ENCODE measurements around the gene TMEM119. TPM values are rescaled to one million over a fixed set of nuclear protein-coding genes. Genes with fewer than 3 reads are reported as not detected.

Gene TMEM119
- total and polyA plus RNA-seq, 2 experiments from 2014 or later, result 54.4 to 69.7 TPM

DNA sequence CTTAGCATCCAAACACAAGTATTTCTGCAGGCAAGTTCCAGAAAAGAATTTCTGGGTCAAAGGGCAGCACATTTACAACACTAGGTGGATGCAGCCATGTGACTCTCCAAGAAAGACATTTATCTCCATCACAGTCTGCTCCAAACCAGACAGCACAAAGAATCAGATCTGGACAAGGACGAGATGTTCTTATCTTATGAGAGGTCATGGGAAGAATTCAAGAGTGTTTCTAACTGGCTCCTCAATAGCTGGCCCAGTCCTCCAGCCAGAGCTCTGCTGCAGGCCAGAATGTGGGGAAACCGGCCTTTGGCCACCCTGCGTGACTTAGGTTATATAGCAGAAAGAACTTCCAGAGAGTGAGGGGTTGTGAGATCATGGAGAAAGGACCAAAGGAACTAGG lies 17.4 kb downstream of the TMEM119 start:
- Histone ChIP-seq H3K27me3 (no peaks in the 10 kb centered on the region), H4K20me1 (ENCODE audit: insufficient read depth, poor library complexity, severe bottlenecking) (no peaks in the 10 kb centered on the region), H3K79me2 (no peaks in the 10 kb centered on the region), H3K9me2 (replicated peaks; ENCODE audit: insufficient read depth) (no peaks in the 10 kb centered on the region), H3K4me2 (no peak overlapping the region), H3K36me3 (replicated peaks; ENCODE audit: insufficient read depth, low read depth) (no peaks in the 10 kb centered on the region), H3K4me1 (ENCODE audit: insufficient read depth) (peaks cover 25% of the 10 kb centered on the region), H2AFZ (no peak overlapping the region), H3K4me3 (no peak overlapping the region), H3K9me3 (ENCODE audit: low read depth) (no peaks in the 10 kb centered on the region), H3K27ac (peak overlapping the region; percentile 75)
- WGBS (ENCODE audit: low lambda C conversion rate, missing lambda C conversion rate), result 41% methylated on average over 3 of the region's 3 CpGs
- TF ChIP-seq EZH2 (IDR thresholded peaks at IDR 0.05; ENCODE audit: borderline replicate concordance) (no peak), EZH2phosphoT487 (IDR thresholded peaks at IDR 0.05; ENCODE audit: low read depth, severe bottlenecking, unreplicated experiment) (no peak)
- TF ChIP-seq, protein P1, sequence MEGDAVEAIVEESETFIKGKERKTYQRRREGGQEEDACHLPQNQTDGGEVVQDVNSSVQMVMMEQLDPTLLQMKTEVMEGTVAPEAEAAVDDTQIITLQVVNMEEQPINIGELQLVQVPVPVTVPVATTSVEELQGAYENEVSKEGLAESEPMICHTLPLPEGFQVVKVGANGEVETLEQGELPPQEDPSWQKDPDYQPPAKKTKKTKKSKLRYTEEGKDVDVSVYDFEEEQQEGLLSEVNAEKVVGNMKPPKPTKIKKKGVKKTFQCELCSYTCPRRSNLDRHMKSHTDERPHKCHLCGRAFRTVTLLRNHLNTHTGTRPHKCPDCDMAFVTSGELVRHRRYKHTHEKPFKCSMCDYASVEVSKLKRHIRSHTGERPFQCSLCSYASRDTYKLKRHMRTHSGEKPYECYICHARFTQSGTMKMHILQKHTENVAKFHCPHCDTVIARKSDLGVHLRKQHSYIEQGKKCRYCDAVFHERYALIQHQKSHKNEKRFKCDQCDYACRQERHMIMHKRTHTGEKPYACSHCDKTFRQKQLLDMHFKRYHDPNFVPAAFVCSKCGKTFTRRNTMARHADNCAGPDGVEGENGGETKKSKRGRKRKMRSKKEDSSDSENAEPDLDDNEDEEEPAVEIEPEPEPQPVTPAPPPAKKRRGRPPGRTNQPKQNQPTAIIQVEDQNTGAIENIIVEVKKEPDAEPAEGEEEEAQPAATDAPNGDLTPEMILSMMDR (IDR thresholded peaks at IDR 0.05; ENCODE audit: poor library complexity), result no peak
- peak; percentile 36 for DNase-seq (ENCODE audit: low spot score)

DNA sequence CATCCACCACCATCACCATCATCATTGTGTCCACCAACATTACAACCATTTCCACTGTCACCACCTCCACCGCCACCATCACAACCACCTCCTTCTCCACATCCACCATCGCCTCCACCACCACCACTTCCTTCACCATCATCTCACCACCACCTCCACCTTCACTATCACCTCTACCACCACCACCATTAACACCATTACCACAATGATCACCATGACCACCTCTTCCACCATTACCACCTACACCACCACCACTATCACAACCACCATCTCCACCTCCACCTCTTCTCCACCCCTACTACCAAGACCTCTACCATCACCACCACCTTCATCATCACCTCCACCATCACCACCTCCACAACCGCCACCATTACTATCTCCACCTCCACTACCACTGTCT lies 19.1 kb downstream of the TMEM119 start:
- Histone ChIP-seq H3K4me2 (no peak overlapping the region), H4K20me1 (ENCODE audit: insufficient read depth, poor library complexity, severe bottlenecking) (no peaks in the 10 kb centered on the region), H3K36me3 (replicated peaks; ENCODE audit: insufficient read depth, low read depth) (no peaks in the 10 kb centered on the region), H3K27me3 (no peaks in the 10 kb centered on the region), H3K4me1 (ENCODE audit: insufficient read depth) (peaks cover 18% of the 10 kb centered on the region), H3K79me2 (no peaks in the 10 kb centered on the region), H3K27ac (no peak overlapping the region), H3K9me2 (replicated peaks; ENCODE audit: insufficient read depth) (no peaks in the 10 kb centered on the region), H2AFZ (no peak overlapping the region), H3K9me3 (ENCODE audit: low read depth) (no peaks in the 10 kb centered on the region), H3K4me3 (no peak overlapping the region)
- TF ChIP-seq EZH2phosphoT487 (IDR thresholded peaks at IDR 0.05; ENCODE audit: low read depth, severe bottlenecking, unreplicated experiment) (no peak), EZH2 (IDR thresholded peaks at IDR 0.05; ENCODE audit: borderline replicate concordance) (no peak)
- TF ChIP-seq, protein P1 (IDR thresholded peaks at IDR 0.05; ENCODE audit: poor library complexity), result no peak
- 98% methylated on average over 3 of the region's 3 CpGs for WGBS (ENCODE audit: low lambda C conversion rate, missing lambda C conversion rate)
- DNase-seq (ENCODE audit: low spot score), result no peak

DNA sequence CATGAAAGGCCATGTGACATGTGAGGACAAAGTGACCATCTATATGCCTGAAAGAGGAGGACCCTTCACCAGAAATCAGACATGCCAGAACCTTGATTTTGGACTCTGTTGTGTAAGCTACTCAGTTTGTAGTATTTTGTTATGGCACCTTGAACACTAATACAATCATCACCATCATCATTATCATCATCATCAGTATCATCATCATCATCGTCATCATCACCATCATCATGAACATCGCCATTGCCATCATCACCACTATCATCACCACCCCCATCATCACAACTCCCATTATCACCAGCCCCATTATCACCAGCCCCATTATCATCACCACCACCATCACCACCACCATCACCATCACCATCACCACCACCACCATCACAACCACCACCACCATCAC lies 19.6 kb downstream of the TMEM119 start:
- 100% methylated on average over 2 of the region's 2 CpGs for WGBS (ENCODE audit: low lambda C conversion rate, missing lambda C conversion rate)
- TF ChIP-seq, protein P1 (IDR thresholded peaks at IDR 0.05; ENCODE audit: poor library complexity), result no peak
- TF ChIP-seq EZH2 (IDR thresholded peaks at IDR 0.05; ENCODE audit: borderline replicate concordance) (no peak), EZH2phosphoT487 (IDR thresholded peaks at IDR 0.05; ENCODE audit: low read depth, severe bottlenecking, unreplicated experiment) (no peak)
- no peak for DNase-seq (ENCODE audit: low spot score)

DNA sequence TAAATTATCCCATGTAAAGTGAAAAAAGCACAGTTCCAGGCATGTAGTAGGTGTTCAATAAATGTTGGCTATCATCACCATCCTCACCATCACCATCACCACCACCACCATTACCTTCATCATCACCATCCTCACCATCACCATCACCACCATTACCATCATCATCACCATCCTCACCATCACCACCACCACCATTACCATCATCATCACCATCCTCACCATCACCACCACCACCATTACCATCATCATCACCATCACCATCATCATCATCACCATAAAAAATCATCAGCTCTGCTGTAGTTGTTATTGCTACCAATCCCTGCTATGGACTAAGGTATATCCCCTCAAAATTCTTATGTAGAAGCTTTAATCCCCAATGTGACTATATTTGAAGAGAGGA lies 20.4 kb downstream of the TMEM119 start:
- TF ChIP-seq EZH2 (IDR thresholded peaks at IDR 0.05; ENCODE audit: borderline replicate concordance) (no peak), EZH2phosphoT487 (IDR thresholded peaks at IDR 0.05; ENCODE audit: low read depth, severe bottlenecking, unreplicated experiment) (no peak)
- TF ChIP-seq, protein P1 (IDR thresholded peaks at IDR 0.05; ENCODE audit: poor library complexity), result no peak
- Histone ChIP-seq H2AFZ (no peak overlapping the region), H3K27me3 (no peaks in the 10 kb centered on the region), H3K4me2 (no peak overlapping the region), H3K4me3 (no peak overlapping the region), H3K9me3 (ENCODE audit: low read depth) (no peaks in the 10 kb centered on the region), H3K4me1 (ENCODE audit: insufficient read depth) (peaks cover 10% of the 10 kb centered on the region), H3K79me2 (no peaks in the 10 kb centered on the region), H4K20me1 (ENCODE audit: insufficient read depth, poor library complexity, severe bottlenecking) (no peaks in the 10 kb centered on the region), H3K27ac (no peak overlapping the region), H3K9me2 (replicated peaks; ENCODE audit: insufficient read depth) (no peaks in the 10 kb centered on the region), H3K36me3 (replicated peaks; ENCODE audit: insufficient read depth, low read depth) (no peaks in the 10 kb centered on the region)
- DNase-seq (ENCODE audit: low spot score), result no peak

More for the DNA sequence above, 19.6 kb downstream of the TMEM119 start:
- H2AFZ ChIP-seq, result no peak overlapping the region
- H3K27me3 ChIP-seq, result no peaks in the 10 kb centered on the region
- H3K9me2 ChIP-seq (replicated peaks; ENCODE audit: insufficient read depth), result no peaks in the 10 kb centered on the region
- H3K36me3 ChIP-seq (replicated peaks; ENCODE audit: insufficient read depth, low read depth), result no peaks in the 10 kb centered on the region
- no peak overlapping the region for H3K27ac ChIP-seq
- peaks cover 14% of the 10 kb centered on the region for H3K4me1 ChIP-seq (ENCODE audit: insufficient read depth)
- no peak overlapping the region for H3K4me2 ChIP-seq
- H3K4me3 ChIP-seq, result no peak overlapping the region
- H3K9me3 ChIP-seq (ENCODE audit: low read depth), result no peaks in the 10 kb centered on the region
- no peaks in the 10 kb centered on the region for H3K79me2 ChIP-seq
- H4K20me1 ChIP-seq (ENCODE audit: insufficient read depth, poor library complexity, severe bottlenecking), result no peaks in the 10 kb centered on the region
